Effector CD8-positive, alpha-beta T cell (primary cell): ENCODE measurements around the gene ZSCAN31.
"Not testable (repeated sequence)": the region's sequence is repeated elsewhere in the genome, so short reads cannot be mapped to it uniquely, and the experiment has no call there.

Experiments
- DNase-seq: peaks from one replicate; lab custom pipeline; 2025; lab: John Stamatoyannopoulos, UW

ZSCAN31 gene

DNA sequence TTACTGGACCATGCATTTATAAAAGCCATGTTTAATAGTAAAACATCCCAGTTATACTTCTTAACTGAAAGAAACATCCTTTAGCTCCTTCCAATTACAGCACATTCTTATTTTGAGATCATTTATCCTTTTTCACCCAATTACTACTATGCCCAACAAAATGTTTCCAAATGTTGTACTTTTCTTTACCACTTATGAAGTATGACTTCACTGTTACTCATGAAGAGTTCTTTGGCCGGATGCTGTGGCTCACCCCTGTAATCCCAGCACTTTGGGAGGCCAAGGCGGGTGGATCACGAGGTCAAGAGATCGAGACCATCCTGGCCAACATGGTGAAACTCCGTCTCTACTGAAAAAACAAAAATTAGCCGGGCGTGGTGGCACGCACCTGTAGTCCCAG, 18.1 kb downstream of the ZSCAN31 start:
- not testable (repeated sequence) for DNase-seq

DNA sequence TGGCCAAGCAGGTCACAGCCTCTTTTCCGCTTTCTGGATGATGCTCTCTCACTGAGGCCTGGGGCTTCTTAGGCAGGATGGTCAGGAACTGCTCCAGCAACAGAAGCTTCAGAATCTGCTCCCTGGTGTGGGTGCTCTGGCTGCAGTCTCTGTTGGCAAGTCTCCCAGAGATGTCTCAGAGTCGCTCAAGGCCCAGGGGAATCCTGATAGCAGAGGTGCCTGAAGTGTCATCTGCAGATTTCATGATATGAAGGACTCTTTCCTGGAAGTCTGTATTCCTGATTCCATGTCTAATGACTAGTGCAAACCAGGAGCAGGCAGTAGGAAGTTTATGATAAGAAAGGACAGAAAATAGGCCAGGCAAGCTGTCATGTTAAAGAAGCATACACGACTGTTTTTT, 20.3 kb downstream of the ZSCAN31 start:
- no peak for DNase-seq

GRCh38 chr6:28312939-28313338, 23.0 kb downstream of the ZSCAN31 start:
- DNase-seq = no peak

- DNase-seq = no peak
Measured at GRCh38 chr6:28311139-28311823, 24.7 kb downstream of the ZSCAN31 start.

DNA sequence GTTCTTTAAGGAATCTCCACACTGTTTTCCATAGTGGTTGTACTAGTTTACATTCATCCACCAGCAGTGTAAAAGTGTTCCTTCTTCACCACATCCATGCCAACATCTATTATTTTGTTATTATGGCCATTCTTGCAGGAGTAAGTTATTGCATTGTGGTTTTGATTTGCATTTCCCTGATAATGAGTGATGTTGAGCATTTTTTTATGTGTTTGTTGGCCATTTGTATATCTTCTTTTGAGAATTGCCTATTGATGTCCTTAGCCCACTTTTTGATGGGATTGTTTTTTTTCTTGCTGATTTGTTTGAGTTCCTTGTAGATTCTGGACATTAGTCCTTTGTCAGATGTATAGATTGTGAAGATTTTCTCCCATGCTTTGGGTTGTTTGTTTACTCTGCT, 29.6 kb downstream of the ZSCAN31 start:
- DNase-seq = not testable (repeated sequence)

DNA sequence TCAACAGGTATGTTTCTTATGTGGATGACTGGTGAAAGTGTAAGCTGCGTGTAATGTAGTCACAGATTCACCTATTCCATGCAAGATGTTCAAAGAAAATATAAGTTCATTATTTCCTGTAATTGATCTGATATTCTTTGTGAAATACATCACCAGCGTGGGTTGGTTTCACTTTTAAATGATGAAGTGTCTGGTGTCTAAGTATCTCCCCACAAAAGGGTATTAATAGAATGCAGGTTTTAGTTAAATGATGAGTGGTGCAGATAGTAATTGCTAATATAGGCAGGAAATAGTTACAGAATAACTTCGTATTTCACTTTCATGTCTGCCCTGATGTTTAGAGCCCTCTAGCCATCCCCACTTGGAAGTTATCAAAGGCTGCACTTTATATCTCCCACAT, 32.4 kb downstream of the ZSCAN31 start:
- DNase-seq = no peak

DNA sequence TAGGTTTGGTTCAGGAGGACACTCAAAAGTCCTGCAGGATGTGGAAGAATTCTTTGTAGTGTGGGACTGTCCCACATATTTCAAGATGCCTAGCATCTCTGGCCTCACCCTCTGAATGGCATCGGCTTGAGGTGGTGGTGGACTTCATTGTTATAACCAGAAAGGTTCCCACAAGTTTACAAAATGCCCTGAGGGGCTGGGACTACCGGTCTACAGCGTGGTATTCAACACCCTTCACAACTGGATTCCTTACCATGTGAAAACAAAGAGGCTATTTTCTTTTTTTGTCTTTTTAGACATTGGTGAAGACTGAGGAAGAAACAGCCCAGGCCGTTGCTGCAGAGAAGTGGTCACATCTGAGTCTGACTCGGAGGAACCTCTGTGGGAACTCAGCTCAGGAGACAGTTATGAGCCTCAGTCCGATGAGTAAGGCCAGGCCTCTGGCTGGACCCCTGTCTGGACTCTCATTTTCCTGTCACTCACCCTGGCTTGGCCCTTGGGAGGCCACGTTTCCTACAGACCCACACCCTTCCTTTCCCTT, 39.4 kb downstream of the ZSCAN31 start:
- no peak for DNase-seq

- no peak for DNase-seq
Measured at GRCh38 chr6:28295326-28295725, 40.6 kb downstream of the ZSCAN31 start.

DNA sequence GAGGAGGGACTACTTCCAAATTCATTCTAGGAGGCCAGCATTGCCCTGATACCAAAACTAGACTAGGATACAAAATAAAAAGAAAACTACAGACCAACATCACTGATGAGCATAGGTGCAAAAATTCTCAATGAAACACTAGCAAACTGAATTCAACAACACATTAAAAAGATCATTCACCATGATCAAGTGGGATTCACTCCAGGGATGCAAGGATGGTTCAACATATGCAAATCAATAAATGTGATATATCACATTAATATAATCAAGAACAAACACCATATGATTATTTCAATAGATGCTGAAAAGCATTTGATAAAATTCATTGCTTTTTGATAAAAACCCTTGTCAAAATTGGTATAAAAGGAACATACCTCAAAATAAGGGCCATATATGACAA, 44.4 kb downstream of the ZSCAN31 start:
- no peak for DNase-seq

GRCh38 chr6:28282926-28283325, 53.0 kb downstream of the ZSCAN31 start:
- no peak for DNase-seq

- DNase-seq = peak; percentile 7
Measured at GRCh38 chr6:28281288-28282064, 54.5 kb downstream of the ZSCAN31 start, which contains the start of gene PGBD1. TSS of gene PGBD1 (plus strand) at chr6:28281572. CDS start at chr6:28283814, 2,242 bp downstream.

DNA sequence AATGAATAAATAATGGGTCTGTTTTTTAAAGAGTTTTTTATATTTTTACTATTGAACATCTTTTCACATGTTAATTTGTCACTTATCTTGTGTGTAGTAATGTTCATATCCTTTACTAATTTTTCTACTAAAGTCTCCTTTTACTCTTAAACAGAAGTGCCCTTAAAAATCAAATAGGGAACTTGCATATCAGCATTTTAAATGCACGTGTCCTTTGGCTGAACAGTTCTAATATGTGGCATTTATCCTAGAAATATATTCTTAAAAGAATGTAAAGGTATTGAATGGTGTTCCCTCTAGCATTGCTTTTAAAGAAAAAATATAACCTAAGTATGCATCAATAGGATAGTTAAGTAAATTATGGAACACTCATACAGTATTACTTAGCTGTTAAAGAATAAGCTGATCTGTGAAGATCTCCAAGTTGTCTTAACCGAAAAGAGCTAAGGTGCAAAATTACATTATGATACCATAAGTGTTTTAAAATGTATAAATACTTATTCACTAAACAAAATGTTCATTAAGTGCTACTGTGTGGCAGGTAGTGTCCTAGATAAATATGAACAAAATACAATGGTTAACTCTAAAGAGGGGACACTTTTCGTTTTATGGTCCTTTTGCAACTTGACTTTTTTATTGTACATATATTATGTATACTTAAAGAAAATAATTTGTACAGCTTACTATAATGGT, 55.2 kb downstream of the ZSCAN31 start:
- DNase-seq = no peak

DNA sequence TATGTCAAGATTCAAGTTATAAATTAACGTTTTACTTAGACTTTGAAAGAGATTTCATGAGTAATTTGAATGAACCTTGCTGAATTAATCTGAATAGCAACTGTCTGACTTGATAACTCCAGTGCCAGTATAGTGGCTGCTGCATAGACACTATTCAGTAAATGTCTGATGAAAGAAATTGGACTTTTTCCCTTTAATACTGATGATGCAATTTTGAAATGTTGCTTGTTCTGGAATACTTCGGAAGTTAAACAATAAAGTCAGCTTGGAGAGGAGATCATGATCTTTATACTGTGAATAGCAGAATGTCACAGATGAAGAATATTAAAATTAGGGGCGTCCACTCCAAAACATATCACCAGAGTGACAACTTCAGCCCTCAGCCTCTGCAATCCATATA, 58.2 kb downstream of the ZSCAN31 start:
- DNase-seq = no peak

DNA sequence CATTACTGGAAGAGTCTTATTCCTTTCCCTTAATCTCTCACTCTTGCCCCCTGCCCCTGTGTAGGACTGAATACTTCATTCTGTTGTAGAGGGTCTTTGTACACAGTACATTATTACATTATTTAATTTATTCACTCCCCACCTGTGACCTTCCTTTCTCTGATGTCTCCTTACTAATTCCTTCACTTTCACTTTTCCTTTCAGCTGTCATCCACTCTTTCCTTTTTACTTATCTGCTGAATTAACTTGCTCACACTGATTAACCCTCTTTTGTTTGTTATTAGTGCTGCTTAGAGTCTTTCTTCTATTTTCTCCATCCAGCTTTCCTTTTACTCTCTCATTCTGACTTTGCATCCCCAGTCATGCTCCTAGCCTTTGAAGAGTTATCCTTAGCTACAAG, 61.1 kb downstream of the ZSCAN31 start:
- DNase-seq = no peak
